Lower lobe of right lung (tissue), 2 donors: Measurements from ENCODE around the gene DNAJC17. TPM values are rescaled to one million over a fixed set of nuclear protein-coding genes. Genes with fewer than 3 reads are reported as not detected.

ENCODE experiments used
- ATAC-seq, 2 donors: fragments of 200-7000 bp; cut with Tn5 transposase; one replicate each; pipeline ENCODE4 v1.9.1; 2020 to 2022; ENCODE audit warnings: mild to moderate bottlenecking in 2 of 2, moderate library complexity in 2 of 2
- DNase-seq: peaks from one replicate; pipeline ENCODE4 v3.0.0-alpha.2; 2020
- H3K27ac ChIP-seq: fragments of 200-600 bp; one replicate; pipeline ENCODE4 v1.8.0; 2022
- H3K27me3 ChIP-seq: fragments of 200-600 bp; one replicate; pipeline ENCODE4 v1.8.0; 2022; ENCODE audit warnings: low read depth
- H3K36me3 ChIP-seq: fragments of 200-600 bp; one replicate; pipeline ENCODE4 v1.8.0; 2022; ENCODE audit warnings: mild to moderate bottlenecking
- H3K4me1 ChIP-seq: fragments of 200-600 bp; one replicate; pipeline ENCODE4 v1.8.0; 2022
- H3K4me3 ChIP-seq: fragments of 200-600 bp; one replicate; pipeline ENCODE4 v1.8.0; 2022; ENCODE audit warnings: mild to moderate bottlenecking
- H3K9me3 ChIP-seq: fragments of 200-600 bp; one replicate; pipeline ENCODE4 v1.8.0; 2022
- intact Hi-C: fragments of 100-400 bp; cut with DNase I; formaldehyde crosslinking; loops from one replicate; pipeline ENCODE4 v1.11.0; 2022
- total RNA-seq: library from RNA; stranded (reverse); fragmentation: NEBNext Ultra II Directional; extraction: Animal tissue kit (Norgen Biotek cat#: 25700); gene quantifications from one replicate; pipeline ENCODE4 v1.2.1, GENCODE V29; 2021
- TF ChIP-seq, protein P1 (sequence below): fragments of 200-600 bp; IDR thresholded peaks from one replicate; pipeline ENCODE4 v1.8.0; 2022; ENCODE audit warnings: antibody characterized with exemption, mild to moderate bottlenecking
- donor health status: DM: no; HTN: yes; CAD: no; lungs with severe emphysema.

The DNAJC17 gene
- total RNA-seq, 1 donor from 2014 or later = 28.4 TPM

DNA sequence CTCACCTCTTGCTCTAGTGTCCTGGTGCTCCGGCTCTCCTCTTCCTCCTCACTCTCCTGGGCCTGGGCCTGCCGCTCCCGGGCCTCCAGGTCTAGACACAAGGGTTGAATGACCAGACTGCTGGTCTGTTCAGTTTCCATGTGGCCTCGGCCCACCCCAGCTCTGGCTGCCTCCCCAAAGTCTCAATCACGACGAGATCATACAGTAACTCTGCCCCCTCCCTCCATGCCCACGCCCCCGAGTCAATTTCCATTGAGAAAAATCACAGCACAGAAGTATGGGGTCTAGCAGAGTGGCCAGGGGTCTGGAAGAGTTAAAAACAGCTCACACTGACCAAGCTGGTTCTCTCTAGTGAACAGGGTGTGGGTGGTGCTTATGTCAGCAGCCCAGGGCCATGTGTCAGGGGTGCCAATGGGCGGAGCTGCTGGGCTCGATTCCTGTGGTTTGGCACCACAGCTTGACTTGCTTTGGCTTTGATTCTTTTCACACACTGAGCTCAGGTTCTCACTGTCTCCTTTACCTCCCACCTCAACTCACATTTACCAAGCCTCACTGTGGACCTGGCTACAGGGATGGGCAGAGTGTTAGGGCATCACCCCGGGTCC, 30.6 kb downstream of the DNAJC17 start:
- Histone ChIP-seq H3K4me1 (peaks cover 12% of the 10 kb centered on the region), H3K27ac (no peak overlapping the region), H3K9me3 (no peaks in the 10 kb centered on the region), H3K36me3 (peaks cover 83% of the 10 kb centered on the region), H3K4me3 (no peak overlapping the region), H3K27me3 (no peaks in the 10 kb centered on the region)
- ATAC-seq (peak; percentile 90 to 91), DNase-seq (peak; percentile 83)
- TF ChIP-seq, protein P1, sequence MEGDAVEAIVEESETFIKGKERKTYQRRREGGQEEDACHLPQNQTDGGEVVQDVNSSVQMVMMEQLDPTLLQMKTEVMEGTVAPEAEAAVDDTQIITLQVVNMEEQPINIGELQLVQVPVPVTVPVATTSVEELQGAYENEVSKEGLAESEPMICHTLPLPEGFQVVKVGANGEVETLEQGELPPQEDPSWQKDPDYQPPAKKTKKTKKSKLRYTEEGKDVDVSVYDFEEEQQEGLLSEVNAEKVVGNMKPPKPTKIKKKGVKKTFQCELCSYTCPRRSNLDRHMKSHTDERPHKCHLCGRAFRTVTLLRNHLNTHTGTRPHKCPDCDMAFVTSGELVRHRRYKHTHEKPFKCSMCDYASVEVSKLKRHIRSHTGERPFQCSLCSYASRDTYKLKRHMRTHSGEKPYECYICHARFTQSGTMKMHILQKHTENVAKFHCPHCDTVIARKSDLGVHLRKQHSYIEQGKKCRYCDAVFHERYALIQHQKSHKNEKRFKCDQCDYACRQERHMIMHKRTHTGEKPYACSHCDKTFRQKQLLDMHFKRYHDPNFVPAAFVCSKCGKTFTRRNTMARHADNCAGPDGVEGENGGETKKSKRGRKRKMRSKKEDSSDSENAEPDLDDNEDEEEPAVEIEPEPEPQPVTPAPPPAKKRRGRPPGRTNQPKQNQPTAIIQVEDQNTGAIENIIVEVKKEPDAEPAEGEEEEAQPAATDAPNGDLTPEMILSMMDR = no peak
- intact Hi-C loops = no loop called here

DNA sequence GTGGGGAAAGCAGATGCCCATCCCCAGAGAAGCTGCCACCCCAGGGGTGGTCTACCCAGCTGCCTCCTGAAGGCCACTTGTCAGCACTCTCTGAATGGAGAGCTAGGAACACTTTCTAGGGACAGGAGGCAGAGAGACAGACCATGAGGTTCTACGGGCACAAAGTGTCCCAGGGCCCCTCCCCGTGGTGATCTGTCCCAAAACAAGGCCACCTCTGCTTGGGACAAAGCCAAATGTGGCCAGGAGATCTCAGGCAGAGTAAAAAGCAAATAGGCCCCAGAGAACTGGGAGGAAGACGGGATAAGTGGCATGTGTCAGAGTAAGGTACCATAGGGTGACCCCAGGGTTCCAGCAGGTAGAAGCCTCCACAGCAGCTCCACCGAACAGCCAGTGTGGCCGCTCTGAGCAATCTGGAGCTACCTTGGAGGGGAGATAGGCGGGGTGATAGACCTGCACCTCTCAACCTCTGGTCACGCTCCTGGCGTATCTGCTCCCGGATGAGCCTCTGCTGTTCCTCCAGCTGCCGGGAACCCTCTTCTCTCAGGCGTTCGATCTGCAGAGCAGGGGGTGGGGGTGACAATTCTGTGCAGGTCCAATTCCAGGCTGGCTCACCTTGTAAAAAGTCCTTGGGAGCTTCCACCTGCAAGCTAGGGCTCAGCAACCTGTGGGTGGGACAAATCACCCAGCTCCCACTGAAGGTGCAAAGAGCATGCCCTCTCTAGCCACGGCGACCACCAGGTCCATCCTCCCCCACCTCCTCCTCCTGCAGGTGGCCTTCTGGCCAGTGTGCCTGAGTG, 31.3 kb downstream of the DNAJC17 start:
- Histone ChIP-seq H3K27ac (no peak overlapping the region), H3K4me1 (peaks cover 12% of the 10 kb centered on the region), H3K36me3 (peaks cover 90% of the 10 kb centered on the region), H3K4me3 (no peak overlapping the region), H3K9me3 (no peaks in the 10 kb centered on the region), H3K27me3 (no peaks in the 10 kb centered on the region)
- TF ChIP-seq, protein P1 = no peak
- intact Hi-C loops = no loop called here
- DNase-seq (peak; percentile 21), ATAC-seq (no peak)

DNA sequence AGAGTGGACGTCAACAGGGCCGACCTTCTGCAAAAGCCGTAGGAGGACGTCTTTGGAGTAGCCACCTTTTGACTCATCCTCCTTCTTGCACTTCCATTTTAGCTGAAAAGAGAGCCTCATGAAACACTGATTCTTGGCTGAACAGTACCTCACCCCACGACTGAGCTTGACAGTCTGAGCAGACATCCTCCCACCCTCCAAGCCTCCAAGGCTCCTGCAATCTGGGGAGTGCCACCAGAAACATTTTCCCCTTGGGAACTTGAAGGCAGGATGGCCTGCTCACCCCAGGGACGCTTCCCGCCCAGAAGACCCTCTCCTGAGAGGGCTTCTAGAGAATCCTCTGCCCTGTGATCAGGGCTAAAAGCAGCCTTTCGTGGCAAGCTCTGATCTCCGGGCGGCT, 32.3 kb downstream of the DNAJC17 start:
- Histone ChIP-seq H3K9me3 (no peaks in the 10 kb centered on the region), H3K4me1 (peaks cover 19% of the 10 kb centered on the region), H3K4me3 (no peak overlapping the region), H3K27me3 (no peaks in the 10 kb centered on the region), H3K27ac (no peak overlapping the region), H3K36me3 (peaks cover 95% of the 10 kb centered on the region)
- intact Hi-C loops = no loop called here
- TF ChIP-seq, protein P1 = no peak
- ATAC-seq (no peak), DNase-seq (peak; percentile 14)

DNA sequence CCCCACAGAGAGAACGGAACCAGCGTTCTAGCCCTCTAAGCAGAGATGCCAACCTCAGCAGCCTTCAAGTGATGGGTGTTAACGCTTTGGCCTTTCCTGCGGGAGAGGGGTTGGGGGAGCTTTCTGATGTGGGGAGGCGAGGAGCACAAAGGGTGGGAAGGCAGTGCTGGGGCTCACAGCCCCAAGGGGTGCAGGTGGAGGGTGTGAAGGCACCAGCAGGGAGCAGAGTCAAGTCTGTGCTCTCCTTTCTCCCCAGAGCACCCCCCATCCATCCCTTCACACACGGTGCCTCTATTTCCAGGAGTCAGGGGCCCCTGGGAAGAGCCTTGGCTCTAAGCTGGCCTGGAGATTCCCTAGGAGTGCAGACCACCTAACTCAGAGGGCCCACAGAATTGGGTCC, 33.4 kb downstream of the DNAJC17 start:
- TF ChIP-seq, protein P1 = no peak
- Histone ChIP-seq H3K4me1 (peaks cover 30% of the 10 kb centered on the region), H3K9me3 (no peaks in the 10 kb centered on the region), H3K36me3 (peaks cover 87% of the 10 kb centered on the region), H3K4me3 (no peak overlapping the region), H3K27ac (no peak overlapping the region), H3K27me3 (no peaks in the 10 kb centered on the region)
- DNase-seq = peak; percentile 21
- no peak for ATAC-seq
- intact Hi-C loops = no loop called here

DNA sequence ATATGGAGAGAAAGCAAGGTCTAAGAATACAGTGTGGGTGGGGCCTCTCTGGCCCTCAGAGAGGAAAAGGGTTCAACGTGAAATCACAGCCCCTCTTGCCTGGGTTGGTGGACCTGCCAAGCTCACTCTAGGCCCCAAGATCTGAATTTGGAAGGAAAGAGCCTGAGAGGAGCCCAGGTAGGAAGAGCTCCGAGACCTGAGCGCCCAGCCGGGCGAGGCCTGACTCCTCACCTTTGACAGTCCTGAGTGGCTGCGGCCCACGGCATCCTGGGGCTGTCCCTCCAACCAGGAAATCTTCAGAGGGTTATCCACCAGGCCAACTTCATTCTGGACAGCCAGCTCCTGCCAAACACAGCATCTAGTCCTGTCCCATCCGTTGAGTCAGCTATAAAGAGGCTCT, 33.8 kb downstream of the DNAJC17 start:
- ATAC-seq = no peak
- H3K27me3 ChIP-seq = no peaks in the 10 kb centered on the region
- no peak overlapping the region for H3K27ac ChIP-seq
- peak; percentile 40 for DNase-seq
- intact Hi-C loops = no loop called here
- H3K9me3 ChIP-seq = no peaks in the 10 kb centered on the region
- H3K4me1 ChIP-seq = peaks cover 34% of the 10 kb centered on the region
- no peak overlapping the region for H3K4me3 ChIP-seq
- peaks cover 83% of the 10 kb centered on the region for H3K36me3 ChIP-seq
- TF ChIP-seq, protein P1 = no peak
